Measurements from ENCODE around the gene PHACTR1. TPM values are rescaled to one million over a fixed set of nuclear protein-coding genes. Genes with fewer than 3 reads are reported as not detected.

Gene PHACTR1
- total and polyA plus RNA-seq, 9 of the 15 experiments (the other 6 are each of a cell fraction or from before 2014, with no cell fraction given): 11.5 to 32.6 (median 22.0) TPM

DNA sequence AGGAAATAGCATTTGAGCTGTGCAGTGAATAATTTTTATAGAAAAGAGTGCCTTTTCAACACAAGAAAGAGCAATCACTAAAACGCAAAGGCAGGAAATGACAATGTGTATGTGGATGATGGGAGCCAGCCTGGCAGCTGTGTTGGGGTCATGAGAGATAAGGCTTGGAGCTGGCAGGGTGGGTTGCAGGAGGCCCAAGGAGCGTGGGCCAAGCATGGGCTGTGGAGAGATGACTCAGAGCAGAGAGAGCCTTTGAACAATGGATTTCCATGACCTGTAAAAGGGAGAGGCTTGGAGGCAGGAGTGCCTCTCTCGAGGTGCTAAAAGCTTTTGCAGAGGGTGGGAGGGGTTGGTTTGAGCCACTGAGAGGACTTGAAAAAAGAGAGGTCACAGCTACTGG lies 618.4 kb downstream of the PHACTR1 start (continued):
- TF ChIP-seq NRF1 (conservative IDR thresholded peaks at IDR 0.05 in 1 of 2, IDR thresholded peaks at IDR 0.05 in 1 of 2) (no peak), SMARCC2 (IDR thresholded peaks at IDR 0.05; ENCODE audit: low read depth) (no peak), ZNF57 (CRISPR knock-in tag; IDR thresholded peaks at IDR 0.05) (no peak), ARID1B (IDR thresholded peaks at IDR 0.05) (peak; percentile 65), CREBBP (IDR thresholded peaks at IDR 0.05; ENCODE audit: low read depth, low read length) (no peak), RHOXF2B (CRISPR knock-in tag; conservative IDR thresholded peaks at IDR 0.05) (no peak), CBFA2T2 (conservative IDR thresholded peaks at IDR 0.05) (peak; percentile 85), EGR1 (conservative IDR thresholded peaks at IDR 0.05) (peak; percentile 61), C11orf30 (IDR thresholded peaks at IDR 0.05; ENCODE audit: low read depth) (no peak)
- TF ChIP-seq, protein P1, sequence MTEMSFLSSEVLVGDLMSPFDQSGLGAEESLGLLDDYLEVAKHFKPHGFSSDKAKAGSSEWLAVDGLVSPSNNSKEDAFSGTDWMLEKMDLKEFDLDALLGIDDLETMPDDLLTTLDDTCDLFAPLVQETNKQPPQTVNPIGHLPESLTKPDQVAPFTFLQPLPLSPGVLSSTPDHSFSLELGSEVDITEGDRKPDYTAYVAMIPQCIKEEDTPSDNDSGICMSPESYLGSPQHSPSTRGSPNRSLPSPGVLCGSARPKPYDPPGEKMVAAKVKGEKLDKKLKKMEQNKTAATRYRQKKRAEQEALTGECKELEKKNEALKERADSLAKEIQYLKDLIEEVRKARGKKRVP (CRISPR knock-in tag; IDR thresholded peaks at IDR 0.05): no peak

DNA sequence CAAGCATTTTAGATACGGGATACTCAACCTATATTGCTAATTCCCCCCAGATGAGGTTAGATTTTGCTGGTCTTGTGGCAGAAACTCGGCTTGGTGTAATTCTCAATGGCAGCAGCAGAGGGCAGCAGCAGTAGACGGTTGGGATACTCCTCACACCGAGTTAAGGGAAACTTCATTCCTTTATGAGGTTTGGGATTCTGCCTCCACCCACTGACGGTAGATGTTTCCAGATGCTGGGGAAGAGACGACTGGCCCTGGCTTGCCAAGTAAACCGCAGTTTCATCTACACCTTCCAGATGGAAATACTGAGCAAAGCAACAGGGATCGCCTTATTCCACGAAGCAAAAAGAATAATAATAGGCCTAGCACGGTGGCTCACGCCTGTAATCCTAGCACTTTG lies 620.0 kb downstream of the PHACTR1 start:
- H2AFZ ChIP-seq (ENCODE audit: low read depth, low read length): peak overlapping the region; percentile 57; the same call in 1 of the 2 replicates
- peak; percentile 79 to 84 (median 82) for DNase-seq (ENCODE audit: extremely low read depth in 1 of 4, low spot score in 3 of 4)
- no peaks in the 10 kb centered on the region for H3K36me3 ChIP-seq (ENCODE audit: control insufficient read depth, insufficient read depth, low read length)
- no peak overlapping the region for H3K4me2 ChIP-seq (ENCODE audit: insufficient read depth, low read length)
- H3K9me3 ChIP-seq (replicated peaks; ENCODE audit: control insufficient read depth, insufficient read depth, low read depth, low read length): no peaks in the 10 kb centered on the region
- H3K27me3 ChIP-seq (ENCODE audit: control insufficient read depth in 2 of 2, insufficient read depth in 2 of 2, low read length in 2 of 2): peaks cover 0 to 3% of the 10 kb centered on the region in 2 experiments; a peak in 2 of 5 replicates
- no TSS peak for BruUV-seq (replicated peaks)
- intact Hi-C loops (cut with micrococcal nuclease): loop anchor here (1.0 to 10.0 kb wide), 9 partner anchors 18 to 731 kb away; partner anchors contain the start of genes GFOD1 and SIRT5
- no peaks in the 10 kb centered on the region for H3K9me1 ChIP-seq (ENCODE audit: control insufficient read depth, insufficient read depth, low read length)
- H3K4me1 ChIP-seq (replicated peaks in 1 of 2; ENCODE audit: control insufficient read depth in 2 of 2, insufficient read depth in 2 of 2, low read length in 2 of 2): peaks cover 9% of the 10 kb centered on the region in 2 experiments
- no peaks in the 10 kb centered on the region for H3K79me2 ChIP-seq (ENCODE audit: control insufficient read depth, insufficient read depth, low read length)
- CTCF ChIA-PET (ENCODE audit: low intra/inter-chr PET ratio): interaction anchor here (0.9 to 1.5 kb wide), 2 partner anchors 201 to 425 kb away, joined by 3 to 9 read pairs; no protein-coding TSS in a partner anchor
- POLR2A ChIA-PET: no interaction called here
- ATAC-seq: peak; percentile 89
- no peak overlapping the region for H3K4me3 ChIP-seq
- no peaks in the 10 kb centered on the region for H4K20me1 ChIP-seq (replicated peaks; ENCODE audit: control insufficient read depth, insufficient read depth, low read length)
- in situ Hi-C loops (cut with MboI): no loop called here
- no peak overlapping the region for H3K27ac ChIP-seq (ENCODE audit: extremely low read depth, low read depth, low read length)
- peak; percentile 88 for FAIRE-seq
- no peak overlapping the region for H3K9ac ChIP-seq (ENCODE audit: insufficient read depth in 1 of 2, low read depth in 2 of 2, low read length in 2 of 2)
- 27% methylated on average over 11 of the region's 11 CpGs for WGBS (ENCODE audit: insufficient coverage, low coverage, missing lambda C conversion rate)
- TF ChIP-seq SRSF7 (optimal IDR thresholded peaks at IDR 0.05; ENCODE audit: low read depth, low read length) (no peak), PTRF (tag; IDR thresholded peaks at IDR 0.05) (no peak), SMARCC2 (IDR thresholded peaks at IDR 0.05; ENCODE audit: low read depth) (no peak), ZNF133 (CRISPR knock-in tag; IDR thresholded peaks at IDR 0.05) (no peak), PHB2 (IDR thresholded peaks at IDR 0.05; ENCODE audit: low read depth) (no peak), NFATC3 (IDR thresholded peaks at IDR 0.05) (no peak), CTBP1 (IDR thresholded peaks at IDR 0.05; ENCODE audit: borderline replicate concordance) (0 out of 2 replicates have a peak, but pooled peaks have one; percentile 26), ADNP (tag; IDR thresholded peaks at IDR 0.05) (no peak), FOXM1 (IDR thresholded peaks at IDR 0.05; ENCODE audit: low read depth) (no peak), FOXM1 (CRISPR knock-in tag; IDR thresholded peaks at IDR 0.05; ENCODE audit: low read depth) (no peak)
- TF ChIP-seq, protein P2, sequence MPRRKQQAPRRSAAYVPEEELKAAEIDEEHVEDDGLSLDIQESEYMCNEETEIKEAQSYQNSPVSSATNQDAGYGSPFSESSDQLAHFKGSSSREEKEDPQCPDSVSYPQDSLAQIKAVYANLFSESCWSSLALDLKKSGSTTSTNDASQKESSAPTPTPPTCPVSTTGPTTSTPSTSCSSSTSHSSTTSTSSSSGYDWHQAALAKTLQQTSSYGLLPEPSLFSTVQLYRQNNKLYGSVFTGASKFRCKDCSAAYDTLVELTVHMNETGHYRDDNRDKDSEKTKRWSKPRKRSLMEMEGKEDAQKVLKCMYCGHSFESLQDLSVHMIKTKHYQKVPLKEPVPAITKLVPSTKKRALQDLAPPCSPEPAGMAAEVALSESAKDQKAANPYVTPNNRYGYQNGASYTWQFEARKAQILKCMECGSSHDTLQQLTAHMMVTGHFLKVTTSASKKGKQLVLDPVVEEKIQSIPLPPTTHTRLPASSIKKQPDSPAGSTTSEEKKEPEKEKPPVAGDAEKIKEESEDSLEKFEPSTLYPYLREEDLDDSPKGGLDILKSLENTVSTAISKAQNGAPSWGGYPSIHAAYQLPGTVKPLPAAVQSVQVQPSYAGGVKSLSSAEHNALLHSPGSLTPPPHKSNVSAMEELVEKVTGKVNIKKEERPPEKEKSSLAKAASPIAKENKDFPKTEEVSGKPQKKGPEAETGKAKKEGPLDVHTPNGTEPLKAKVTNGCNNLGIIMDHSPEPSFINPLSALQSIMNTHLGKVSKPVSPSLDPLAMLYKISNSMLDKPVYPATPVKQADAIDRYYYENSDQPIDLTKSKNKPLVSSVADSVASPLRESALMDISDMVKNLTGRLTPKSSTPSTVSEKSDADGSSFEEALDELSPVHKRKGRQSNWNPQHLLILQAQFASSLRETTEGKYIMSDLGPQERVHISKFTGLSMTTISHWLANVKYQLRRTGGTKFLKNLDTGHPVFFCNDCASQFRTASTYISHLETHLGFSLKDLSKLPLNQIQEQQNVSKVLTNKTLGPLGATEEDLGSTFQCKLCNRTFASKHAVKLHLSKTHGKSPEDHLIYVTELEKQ (CRISPR knock-in tag; IDR thresholded peaks at IDR 0.05): no peak
